Retina (tissue), 1 donor: ENCODE data around the gene USP1.
A peak's percentile ranks its signal among the peaks of the same experiment; 100 is the strongest.

Source experiments
- DNase-seq: peaks from one replicate; pipeline ENCODE4 v3.0.0-alpha.2; 2016

USP1 gene

GRCh38 chr1:62436466-62437272 lies at the start of gene USP1:
TSS of gene USP1 (plus strand) at chr1:62437049. CDS start at chr1:62439868, 2,819 bp downstream.
- peak; percentile 100 for DNase-seq

GRCh38 chr1:62389531-62389930 lies 47.3 kb upstream of the USP1 start:
- no peak for DNase-seq

- DNase-seq = no peak
Measured at GRCh38 chr1:62390071-62390470, 46.8 kb upstream of the USP1 start.

- DNase-seq = peak; percentile 32
Measured at GRCh38 chr1:62391369-62391971, 45.4 kb upstream of the USP1 start.

- no peak for DNase-seq
Measured at GRCh38 chr1:62392951-62393350, 43.9 kb upstream of the USP1 start.

- no peak for DNase-seq
Measured at GRCh38 chr1:62394646-62395045, 42.2 kb upstream of the USP1 start.

GRCh38 chr1:62395291-62395690 lies 41.6 kb upstream of the USP1 start:
- DNase-seq = no peak

GRCh38 chr1:62396871-62397270 lies 40.0 kb upstream of the USP1 start:
- DNase-seq = no peak

GRCh38 chr1:62397301-62397700 lies 39.5 kb upstream of the USP1 start:
- no peak for DNase-seq

- no peak for DNase-seq
Measured at GRCh38 chr1:62398377-62398776, 38.5 kb upstream of the USP1 start.

GRCh38 chr1:62401034-62401760 lies 35.7 kb upstream of the USP1 start:
- peak; percentile 75 for DNase-seq

GRCh38 chr1:62405247-62405646 lies 31.6 kb upstream of the USP1 start:
- no peak for DNase-seq

GRCh38 chr1:62406576-62406975 lies 30.3 kb upstream of the USP1 start:
- DNase-seq = no peak

GRCh38 chr1:62407398-62408009 lies 29.3 kb upstream of the USP1 start:
- DNase-seq = peak; percentile 56

GRCh38 chr1:62415687-62416086 lies 21.2 kb upstream of the USP1 start:
- no peak for DNase-seq

GRCh38 chr1:62417351-62417999 lies 19.4 kb upstream of the USP1 start:
- DNase-seq = no peak

GRCh38 chr1:62420214-62420613 lies 16.6 kb upstream of the USP1 start:
- no peak for DNase-seq

- DNase-seq = no peak
Measured at GRCh38 chr1:62423580-62424242, 13.1 kb upstream of the USP1 start.

- no peak for DNase-seq
Measured at GRCh38 chr1:62424411-62424810, 12.4 kb upstream of the USP1 start.

GRCh38 chr1:62425041-62425440 lies 11.8 kb upstream of the USP1 start:
- DNase-seq = no peak

GRCh38 chr1:62426237-62426636 lies 10.6 kb upstream of the USP1 start:
- no peak for DNase-seq

GRCh38 chr1:62426794-62427193 lies 10.1 kb upstream of the USP1 start:
- no peak for DNase-seq
